ENCODE results near the gene ZNF281. TPM values are rescaled to one million over a fixed set of nuclear protein-coding genes. Genes with fewer than 3 reads are reported as not detected.

Gene ZNF281
- polyA plus RNA-seq, 2 of the 4 experiments (the other 2 are of a cell fraction) = 33.7 to 39.1 TPM

- TF ChIP-seq REST (IDR thresholded peaks at IDR 0.05) (no peak), CEBPB (IDR thresholded peaks at IDR 0.05) (peak; percentile 99), GATA3 (IDR thresholded peaks at IDR 0.05; ENCODE audit: borderline replicate concordance) (peak; percentile 77), HOXA7 (CRISPR knock-in tag; IDR thresholded peaks at IDR 0.05) (peak; percentile 60; the same call in 1 of the 2 replicates), EP300 (IDR thresholded peaks at IDR 0.05) (peak; percentile 91 to 93; a peak in 4 of 5 replicates), JUNB (IDR thresholded peaks at IDR 0.05) (peak; percentile 88)
- TF ChIP-seq, protein P1, sequence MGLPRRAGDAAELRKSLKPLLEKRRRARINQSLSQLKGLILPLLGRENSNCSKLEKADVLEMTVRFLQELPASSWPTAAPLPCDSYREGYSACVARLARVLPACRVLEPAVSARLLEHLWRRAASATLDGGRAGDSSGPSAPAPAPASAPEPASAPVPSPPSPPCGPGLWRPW (IDR thresholded peaks at IDR 0.05) = peak; percentile 88
Measured at GRCh38 chr1:200405264-200405663, 4.6 kb downstream of the ZNF281 start (continued).

- TF ChIP-seq EHF (CRISPR knock-in tag; IDR thresholded peaks at IDR 0.05) (no peak), RARB (CRISPR knock-in tag; IDR thresholded peaks at IDR 0.05) (no peak)
- Histone ChIP-seq H3K4me1 (peaks cover 90% of the 10 kb centered on the region), H3K9me3 (no peaks in the 10 kb centered on the region), H3K27ac (peak overlapping the region; percentile 71 to 97), H3K4me2 (peak overlapping the region; percentile 97), H3K4me3 (peak overlapping the region; percentile 12; the same call in 1 of the 3 replicates)
- ChIA-PET CTCF (interaction anchor here (1.1 to 1.2 kb wide), 3 partner anchors 87 to 109 kb away, joined by 3 read pairs; no protein-coding TSS in a partner anchor), POLR2A (no interaction called here)
- no peak for FAIRE-seq
- ATAC-seq = peak in 1 of 2 experiments; percentile 33; a peak in 2 of 6 replicates
- 21% methylated on average over 1 of the region's 1 CpG for whole genome bisulfite sequencing (ENCODE audit: missing lambda C conversion rate)
- DNase-seq (ENCODE audit: low read depth in 1 of 2, low spot score in 1 of 2) = no peak
Measured at GRCh38 chr1:200401708-200402107, 8.1 kb downstream of the ZNF281 start.

DNA sequence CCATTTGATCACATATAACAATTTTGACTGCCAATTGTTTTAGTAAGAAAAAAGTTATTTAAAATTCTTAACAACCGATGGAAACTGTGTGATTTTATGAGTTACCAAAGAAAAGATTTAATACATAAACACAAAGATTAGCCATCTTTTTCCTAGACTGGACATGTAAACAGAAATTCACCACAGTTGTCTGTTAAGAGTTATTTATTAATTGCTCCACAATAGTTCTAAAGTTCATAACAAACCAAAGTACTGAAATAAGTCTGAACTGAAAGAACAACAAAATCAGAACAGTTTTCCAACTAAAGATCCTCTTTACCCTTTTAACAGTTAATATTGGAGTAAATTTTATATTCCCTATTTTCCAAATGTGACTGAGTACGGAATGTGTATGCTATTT is 8.6 kb downstream of the ZNF281 start:
- FAIRE-seq = peak; percentile 39
- Histone ChIP-seq H3K27ac (peak overlapping the region; percentile 71 to 97; a peak in 5 of 6 replicates), H3K4me2 (peak overlapping the region; percentile 97), H3K9me3 (no peaks in the 10 kb centered on the region), H3K4me1 (peaks cover 89% of the 10 kb centered on the region), H3K4me3 (peak overlapping the region; percentile 12; the same call in 1 of the 3 replicates)
- POLR2A ChIA-PET = no interaction called here
- DNase-seq (ENCODE audit: low read depth in 1 of 2, low spot score in 1 of 2) = no peak
- TF ChIP-seq TP53 (CRISPR knock-in tag; IDR thresholded peaks at IDR 0.05) (no peak), NR3C1 (IDR thresholded peaks at IDR 0.05) (no peak), HEYL (CRISPR knock-in tag; IDR thresholded peaks at IDR 0.05) (no peak)
- CTCF ChIA-PET = interaction anchor here (1.1 to 1.2 kb wide), 3 partner anchors 87 to 109 kb away, joined by 3 read pairs; no protein-coding TSS in a partner anchor
- WGBS (ENCODE audit: missing lambda C conversion rate) = 27% methylated on average over 2 of the region's 2 CpGs
- ATAC-seq = no peak

GRCh38 chr1:200400556-200400955 is 9.3 kb downstream of the ZNF281 start:
- FAIRE-seq (no peak), DNase-seq (ENCODE audit: low read depth in 1 of 2, low spot score in 1 of 2) (no peak), ATAC-seq (no peak)
- Histone ChIP-seq H3K4me1 (peaks cover 85% of the 10 kb centered on the region), H3K27ac (peak overlapping the region; percentile 68 to 97), H3K4me2 (peak overlapping the region; percentile 97), H3K9me3 (no peaks in the 10 kb centered on the region), H3K4me3 (peak overlapping the region; percentile 12; the same call in 1 of the 3 replicates)
- TF ChIP-seq MAFK (IDR thresholded peaks at IDR 0.05; ENCODE audit: partially characterized antibody) = no peak
- TF ChIP-seq HOXB5 (CRISPR knock-in tag; IDR thresholded peaks at IDR 0.05) = no peak
- TF ChIP-seq REST (IDR thresholded peaks at IDR 0.05) = no peak
- TF ChIP-seq KDM1A (IDR thresholded peaks at IDR 0.05; ENCODE audit: low read depth) = no peak
- no peak for TF ChIP-seq MAZ (IDR thresholded peaks at IDR 0.05; ENCODE audit: borderline replicate concordance, low read depth, low read length)
- no peak for TF ChIP-seq RARB (CRISPR knock-in tag; IDR thresholded peaks at IDR 0.05)
- no peak for TF ChIP-seq GATA3 (IDR thresholded peaks at IDR 0.05; ENCODE audit: borderline replicate concordance)
- WGBS (ENCODE audit: missing lambda C conversion rate) = 22% methylated on average over 2 of the region's 2 CpGs
- ChIA-PET CTCF (interaction anchor here (0.6 to 1.2 kb wide), 5 partner anchors 31 to 110 kb away, joined by 3 read pairs; no protein-coding TSS in a partner anchor), POLR2A (no interaction called here)

Measured in A549 (cell line).